Measurements from ENCODE around the gene TNFRSF14. TPM values are rescaled to one million over a fixed set of nuclear protein-coding genes. Genes with fewer than 3 reads are reported as not detected.

TNFRSF14 gene
- total and polyA plus RNA-seq, 2 of the 13 experiments (the other 11 are each of a cell fraction or from before 2014, with no cell fraction given), result 11.9 to 49.9 TPM

DNA sequence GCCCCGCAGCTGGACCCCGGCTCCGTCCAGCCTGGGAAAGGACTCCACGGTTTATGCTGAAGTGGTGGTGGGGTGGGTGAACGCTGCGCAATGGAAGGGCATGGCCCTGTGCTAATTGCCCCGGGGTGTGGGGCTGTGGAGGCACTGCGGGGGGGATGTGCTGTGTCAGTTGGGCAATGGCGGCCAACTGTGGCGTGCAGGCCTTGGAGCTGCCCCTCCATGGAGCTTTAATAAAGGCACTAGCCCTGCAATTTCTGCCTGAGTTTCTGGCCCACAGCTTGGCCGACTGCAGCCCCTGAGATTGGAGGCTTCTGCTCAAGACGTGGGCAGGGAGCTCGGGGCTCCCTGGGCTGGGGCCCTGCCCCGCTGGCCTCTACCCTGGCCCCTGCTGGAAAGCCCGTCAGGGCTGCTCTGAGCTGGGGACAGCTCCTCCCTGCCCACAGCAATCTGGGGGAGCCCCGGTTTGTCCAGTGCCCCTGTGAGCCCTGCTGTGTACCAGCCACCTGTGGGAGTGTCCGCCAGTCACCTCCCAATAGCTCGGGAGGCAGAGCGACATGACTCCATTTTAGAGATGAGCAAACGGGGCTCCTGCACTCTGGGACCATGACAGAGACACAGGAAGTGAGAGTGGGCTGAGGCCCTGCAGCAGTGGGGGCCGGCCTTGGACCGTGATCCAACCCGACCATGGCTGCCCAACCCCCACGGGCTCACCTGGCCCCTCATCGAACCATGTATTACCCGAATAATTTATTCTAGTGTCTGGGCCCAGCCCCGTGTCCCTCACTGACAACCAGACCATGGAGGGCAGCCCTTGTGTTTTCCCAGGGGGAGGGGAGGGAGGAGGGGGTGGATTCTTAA is 8.7 kb upstream of the TNFRSF14 start (continued):
- TF ChIP-seq ZFYVE20 (CRISPR knock-in tag; IDR thresholded peaks at IDR 0.05; ENCODE audit: borderline replicate concordance, low read depth) (no peak), EHMT2 (IDR thresholded peaks at IDR 0.05; ENCODE audit: borderline replicate concordance, low read depth, low read length) (no peak), PHF21A (CRISPR knock-in tag; IDR thresholded peaks at IDR 0.05) (0 out of 2 replicates have a peak, but pooled peaks have one; percentile 26), ZNF768 (CRISPR knock-in tag; IDR thresholded peaks at IDR 0.05) (no peak), SP5 (CRISPR knock-in tag; IDR thresholded peaks at IDR 0.05; ENCODE audit: borderline replicate concordance, low read depth) (no peak; the same call in 1 of the 2 replicates), ZNF256 (CRISPR knock-in tag; conservative IDR thresholded peaks at IDR 0.05) (no peak), ZNF746 (CRISPR knock-in tag; IDR thresholded peaks at IDR 0.05) (no peak), HNRNPLL (IDR thresholded peaks at IDR 0.05; ENCODE audit: low read depth, low read length, poor library complexity, severe bottlenecking) (no peak), NFYB (CRISPR knock-in tag; IDR thresholded peaks at IDR 0.05) (no peak), HMGA1 (CRISPR knock-in tag; conservative IDR thresholded peaks at IDR 0.05) (no peak), ZNF550 (CRISPR knock-in tag; IDR thresholded peaks at IDR 0.05; ENCODE audit: borderline replicate concordance) (no peak), ZFP36L2 (CRISPR knock-in tag; IDR thresholded peaks at IDR 0.05) (no peak), HNF4A (CRISPR knock-in tag; IDR thresholded peaks at IDR 0.05) (no peak)
- TF ChIP-seq, protein P1, sequence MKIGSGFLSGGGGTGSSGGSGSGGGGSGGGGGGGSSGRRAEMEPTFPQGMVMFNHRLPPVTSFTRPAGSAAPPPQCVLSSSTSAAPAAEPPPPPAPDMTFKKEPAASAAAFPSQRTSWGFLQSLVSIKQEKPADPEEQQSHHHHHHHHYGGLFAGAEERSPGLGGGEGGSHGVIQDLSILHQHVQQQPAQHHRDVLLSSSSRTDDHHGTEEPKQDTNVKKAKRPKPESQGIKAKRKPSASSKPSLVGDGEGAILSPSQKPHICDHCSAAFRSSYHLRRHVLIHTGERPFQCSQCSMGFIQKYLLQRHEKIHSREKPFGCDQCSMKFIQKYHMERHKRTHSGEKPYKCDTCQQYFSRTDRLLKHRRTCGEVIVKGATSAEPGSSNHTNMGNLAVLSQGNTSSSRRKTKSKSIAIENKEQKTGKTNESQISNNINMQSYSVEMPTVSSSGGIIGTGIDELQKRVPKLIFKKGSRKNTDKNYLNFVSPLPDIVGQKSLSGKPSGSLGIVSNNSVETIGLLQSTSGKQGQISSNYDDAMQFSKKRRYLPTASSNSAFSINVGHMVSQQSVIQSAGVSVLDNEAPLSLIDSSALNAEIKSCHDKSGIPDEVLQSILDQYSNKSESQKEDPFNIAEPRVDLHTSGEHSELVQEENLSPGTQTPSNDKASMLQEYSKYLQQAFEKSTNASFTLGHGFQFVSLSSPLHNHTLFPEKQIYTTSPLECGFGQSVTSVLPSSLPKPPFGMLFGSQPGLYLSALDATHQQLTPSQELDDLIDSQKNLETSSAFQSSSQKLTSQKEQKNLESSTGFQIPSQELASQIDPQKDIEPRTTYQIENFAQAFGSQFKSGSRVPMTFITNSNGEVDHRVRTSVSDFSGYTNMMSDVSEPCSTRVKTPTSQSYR (CRISPR knock-in tag; IDR thresholded peaks at IDR 0.05; ENCODE audit: borderline replicate concordance), result 0 out of 2 replicates have a peak, but pooled peaks have one; percentile 12
- TF ChIP-seq, protein P2, sequence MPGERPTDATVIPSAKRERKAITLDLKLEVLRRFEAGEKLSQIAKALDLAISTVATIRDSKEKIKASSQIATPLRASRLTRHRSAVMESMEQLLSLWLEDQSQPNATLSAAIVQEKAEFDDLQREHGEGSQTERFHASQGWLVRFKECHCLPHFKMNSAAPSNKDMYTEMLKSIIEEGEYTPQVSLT (CRISPR knock-in tag; IDR thresholded peaks at IDR 0.05; ENCODE audit: borderline replicate concordance, low read depth), result no peak
- TF ChIP-seq, protein P3, sequence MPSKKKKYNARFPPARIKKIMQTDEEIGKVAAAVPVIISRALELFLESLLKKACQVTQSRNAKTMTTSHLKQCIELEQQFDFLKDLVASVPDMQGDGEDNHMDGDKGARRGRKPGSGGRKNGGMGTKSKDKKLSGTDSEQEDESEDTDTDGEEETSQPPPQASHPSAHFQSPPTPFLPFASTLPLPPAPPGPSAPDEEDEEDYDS (CRISPR knock-in tag; IDR thresholded peaks at IDR 0.05), result no peak; the same call in 1 of the 2 replicates
- TF ChIP-seq, protein P4, sequence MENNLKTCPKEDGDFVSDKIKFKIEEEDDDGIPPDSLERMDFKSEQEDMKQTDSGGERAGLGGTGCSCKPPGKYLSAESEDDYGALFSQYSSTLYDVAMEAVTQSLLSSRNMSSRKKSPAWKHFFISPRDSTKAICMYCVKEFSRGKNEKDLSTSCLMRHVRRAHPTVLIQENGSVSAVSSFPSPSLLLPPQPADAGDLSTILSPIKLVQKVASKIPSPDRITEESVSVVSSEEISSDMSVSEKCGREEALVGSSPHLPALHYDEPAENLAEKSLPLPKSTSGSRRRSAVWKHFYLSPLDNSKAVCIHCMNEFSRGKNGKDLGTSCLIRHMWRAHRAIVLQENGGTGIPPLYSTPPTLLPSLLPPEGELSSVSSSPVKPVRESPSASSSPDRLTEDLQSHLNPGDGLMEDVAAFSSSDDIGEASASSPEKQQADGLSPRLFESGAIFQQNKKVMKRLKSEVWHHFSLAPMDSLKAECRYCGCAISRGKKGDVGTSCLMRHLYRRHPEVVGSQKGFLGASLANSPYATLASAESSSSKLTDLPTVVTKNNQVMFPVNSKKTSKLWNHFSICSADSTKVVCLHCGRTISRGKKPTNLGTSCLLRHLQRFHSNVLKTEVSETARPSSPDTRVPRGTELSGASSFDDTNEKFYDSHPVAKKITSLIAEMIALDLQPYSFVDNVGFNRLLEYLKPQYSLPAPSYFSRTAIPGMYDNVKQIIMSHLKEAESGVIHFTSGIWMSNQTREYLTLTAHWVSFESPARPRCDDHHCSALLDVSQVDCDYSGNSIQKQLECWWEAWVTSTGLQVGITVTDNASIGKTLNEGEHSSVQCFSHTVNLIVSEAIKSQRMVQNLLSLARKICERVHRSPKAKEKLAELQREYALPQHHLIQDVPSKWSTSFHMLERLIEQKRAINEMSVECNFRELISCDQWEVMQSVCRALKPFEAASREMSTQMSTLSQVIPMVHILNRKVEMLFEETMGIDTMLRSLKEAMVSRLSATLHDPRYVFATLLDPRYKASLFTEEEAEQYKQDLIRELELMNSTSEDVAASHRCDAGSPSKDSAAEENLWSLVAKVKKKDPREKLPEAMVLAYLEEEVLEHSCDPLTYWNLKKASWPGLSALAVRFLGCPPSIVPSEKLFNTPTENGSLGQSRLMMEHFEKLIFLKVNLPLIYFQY (CRISPR knock-in tag; IDR thresholded peaks at IDR 0.05; ENCODE audit: borderline replicate concordance), result no peak
- TF ChIP-seq, protein P5, sequence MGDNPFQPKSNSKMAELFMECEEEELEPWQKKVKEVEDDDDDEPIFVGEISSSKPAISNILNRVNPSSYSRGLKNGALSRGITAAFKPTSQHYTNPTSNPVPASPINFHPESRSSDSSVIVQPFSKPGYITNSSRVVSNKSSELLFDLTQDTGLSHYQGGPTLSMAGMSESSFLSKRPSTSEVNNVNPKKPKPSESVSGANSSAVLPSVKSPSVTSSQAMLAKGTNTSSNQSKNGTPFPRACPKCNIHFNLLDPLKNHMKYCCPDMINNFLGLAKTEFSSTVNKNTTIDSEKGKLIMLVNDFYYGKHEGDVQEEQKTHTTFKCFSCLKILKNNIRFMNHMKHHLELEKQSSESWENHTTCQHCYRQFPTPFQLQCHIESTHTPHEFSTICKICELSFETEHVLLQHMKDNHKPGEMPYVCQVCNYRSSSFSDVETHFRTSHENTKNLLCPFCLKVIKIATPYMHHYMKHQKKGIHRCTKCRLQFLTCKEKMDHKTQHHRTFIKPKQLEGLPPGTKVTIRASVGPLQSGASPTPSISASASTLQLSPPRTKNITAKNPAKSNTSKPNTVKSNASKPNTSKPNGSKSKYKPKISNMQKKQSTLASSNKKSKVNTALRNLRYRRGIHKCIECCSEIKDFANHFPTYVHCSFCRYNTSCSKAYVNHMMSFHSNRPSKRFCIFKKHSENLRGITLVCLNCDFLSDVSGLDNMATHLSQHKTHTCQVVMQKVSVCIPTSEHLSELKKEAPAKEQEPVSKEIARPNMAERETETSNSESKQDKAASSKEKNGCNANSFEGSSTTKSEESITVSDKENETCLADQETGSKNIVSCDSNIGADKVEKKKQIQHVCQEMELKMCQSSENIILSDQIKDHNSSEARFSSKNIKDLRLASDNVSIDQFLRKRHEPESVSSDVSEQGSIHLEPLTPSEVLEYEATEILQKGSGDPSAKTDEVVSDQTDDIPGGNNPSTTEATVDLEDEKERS (CRISPR knock-in tag; IDR thresholded peaks at IDR 0.05), result no peak

Data from HepG2 (cell line).